KMS-11 (cell line): ENCODE results near the gene ZFYVE28.
A peak's percentile ranks its signal among the peaks of the same experiment; 100 is the strongest.

ENCODE experiments used
- H2AFZ ChIP-seq: fragments of 200-600 bp; sonication (generic); 2 replicates; pipeline ENCODE4 v1.6.1; 2016; ENCODE audit warnings: antibody characterized with exemption, mixed run types, low read depth
- H3K27ac ChIP-seq: fragments of 200-600 bp; sonication (generic); 2 replicates; pipeline ENCODE4 v1.6.1; 2016; ENCODE audit warnings: mild to moderate bottlenecking, mixed run types
- H3K27me3 ChIP-seq: fragments of 200-600 bp; sonication (generic); 2 replicates; pipeline ENCODE4 v1.6.1; 2017; ENCODE audit warnings: mild to moderate bottlenecking, low read depth, mixed run types, moderate library complexity; ENCODE audit not compliant: insufficient read depth
- H3K36me3 ChIP-seq: fragments of 200-600 bp; sonication (generic); 2 replicates; pipeline ENCODE4 v1.6.1; 2017; ENCODE audit warnings: mild to moderate bottlenecking, mixed run types; ENCODE audit not compliant: insufficient read depth
- H3K4me1 ChIP-seq: fragments of 200-600 bp; sonication (generic); 2 replicates; pipeline ENCODE4 v1.6.1; 2016; ENCODE audit warnings: mild to moderate bottlenecking, low read depth, mixed run types; ENCODE audit not compliant: poor library complexity, severe bottlenecking
- H3K4me2 ChIP-seq: fragments of 200-600 bp; sonication (generic); 2 replicates; pipeline ENCODE4 v1.7.0; 2016; ENCODE audit warnings: mild to moderate bottlenecking, mixed run types
- H3K4me3 ChIP-seq: fragments of 200-600 bp; sonication (generic); IDR thresholded peaks from 2 replicates; pipeline ENCODE4 v1.6.1; 2017; ENCODE audit warnings: low read depth, low read length, mixed read lengths; ENCODE audit not compliant: insufficient read depth
- H3K79me2 ChIP-seq: fragments of 200-600 bp; sonication (generic); 2 replicates; pipeline ENCODE4 v1.6.1; 2016; ENCODE audit warnings: low read depth, mixed run types; ENCODE audit not compliant: insufficient read depth
- H3K9ac ChIP-seq: fragments of 200-600 bp; sonication (generic); 2 replicates; pipeline ENCODE4 v1.6.1; 2016; ENCODE audit warnings: mild to moderate bottlenecking, mixed run types
- H4K20me1 ChIP-seq: fragments of 200-600 bp; sonication (generic); 2 replicates; pipeline ENCODE4 v1.6.1; 2016; ENCODE audit warnings: mild to moderate bottlenecking, mixed run types; ENCODE audit not compliant: insufficient read depth
- CTCF ChIP-seq: fragments of 200-600 bp; sonication (generic); conservative IDR thresholded peaks from 2 replicates; pipeline ENCODE4 v1.6.1; 2017; ENCODE audit warnings: low read depth, mild to moderate bottlenecking, antibody characterized with exemption, low read length, moderate library complexity, mixed read lengths

Gene ZFYVE28

DNA sequence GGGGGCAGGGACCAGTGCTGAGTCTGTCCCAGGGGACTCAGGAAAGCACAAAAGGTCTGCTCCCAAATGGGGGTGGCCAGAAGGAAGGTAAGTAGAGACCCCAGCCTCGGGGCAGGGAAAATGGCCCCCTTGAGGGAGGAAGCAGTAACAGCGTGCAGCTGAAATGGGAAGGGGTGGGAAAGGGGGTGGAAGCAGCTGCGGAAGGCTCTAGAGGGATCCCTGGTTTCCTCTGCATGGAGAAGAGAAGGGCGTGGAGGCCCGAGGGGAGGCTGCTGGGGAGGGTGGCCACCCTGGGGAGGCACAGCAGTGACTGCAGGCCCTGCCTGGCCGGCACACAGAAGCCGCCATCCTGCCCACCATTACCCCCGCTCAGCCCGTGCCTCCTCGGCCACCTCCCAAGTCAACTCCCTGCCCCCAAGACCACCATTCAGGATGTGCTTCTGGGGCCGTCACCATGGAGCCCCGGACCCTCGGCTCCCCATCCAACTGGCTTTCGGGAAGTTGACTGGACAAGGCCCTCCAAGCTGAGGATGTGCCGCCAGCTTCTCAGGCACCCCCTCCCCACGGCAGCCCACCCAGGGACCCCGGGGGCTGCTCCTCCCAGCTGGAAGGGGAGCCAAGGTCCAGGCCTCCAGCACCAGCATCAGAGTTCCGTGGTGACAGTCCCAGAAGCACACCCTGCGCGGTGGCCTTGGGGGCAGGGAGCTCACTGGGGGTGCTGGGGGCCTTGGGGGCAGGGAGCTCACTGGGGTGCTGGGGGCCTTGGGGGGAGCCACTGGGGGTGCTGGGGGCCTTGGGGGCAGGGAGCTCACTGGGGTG lies 23.9 kb upstream of the ZFYVE28 start:
- Histone ChIP-seq H3K4me3 (no peak overlapping the region), H3K79me2 (no peaks in the 10 kb centered on the region), H3K4me1 (no peaks in the 10 kb centered on the region), H4K20me1 (no peaks in the 10 kb centered on the region), H3K27me3 (no peaks in the 10 kb centered on the region), H3K27ac (no peak overlapping the region), H3K9ac (no peak overlapping the region), H3K4me2 (no peak overlapping the region), H2AFZ (no peak overlapping the region), H3K36me3 (no peaks in the 10 kb centered on the region)
- TF ChIP-seq CTCF: no peak

- Histone ChIP-seq H3K4me1 (no peaks in the 10 kb centered on the region), H3K79me2 (no peaks in the 10 kb centered on the region), H3K4me3 (no peak overlapping the region), H2AFZ (peak overlapping the region; percentile 67; the same call in 1 of the 2 replicates), H4K20me1 (no peaks in the 10 kb centered on the region), H3K27ac (no peak overlapping the region), H3K27me3 (no peaks in the 10 kb centered on the region), H3K4me2 (no peak overlapping the region; the same call in 1 of the 2 replicates), H3K36me3 (no peaks in the 10 kb centered on the region), H3K9ac (no peak overlapping the region)
- TF ChIP-seq CTCF: peak; percentile 74
Measured at GRCh38 chr4:2441393-2442174, 23.1 kb upstream of the ZFYVE28 start.

DNA sequence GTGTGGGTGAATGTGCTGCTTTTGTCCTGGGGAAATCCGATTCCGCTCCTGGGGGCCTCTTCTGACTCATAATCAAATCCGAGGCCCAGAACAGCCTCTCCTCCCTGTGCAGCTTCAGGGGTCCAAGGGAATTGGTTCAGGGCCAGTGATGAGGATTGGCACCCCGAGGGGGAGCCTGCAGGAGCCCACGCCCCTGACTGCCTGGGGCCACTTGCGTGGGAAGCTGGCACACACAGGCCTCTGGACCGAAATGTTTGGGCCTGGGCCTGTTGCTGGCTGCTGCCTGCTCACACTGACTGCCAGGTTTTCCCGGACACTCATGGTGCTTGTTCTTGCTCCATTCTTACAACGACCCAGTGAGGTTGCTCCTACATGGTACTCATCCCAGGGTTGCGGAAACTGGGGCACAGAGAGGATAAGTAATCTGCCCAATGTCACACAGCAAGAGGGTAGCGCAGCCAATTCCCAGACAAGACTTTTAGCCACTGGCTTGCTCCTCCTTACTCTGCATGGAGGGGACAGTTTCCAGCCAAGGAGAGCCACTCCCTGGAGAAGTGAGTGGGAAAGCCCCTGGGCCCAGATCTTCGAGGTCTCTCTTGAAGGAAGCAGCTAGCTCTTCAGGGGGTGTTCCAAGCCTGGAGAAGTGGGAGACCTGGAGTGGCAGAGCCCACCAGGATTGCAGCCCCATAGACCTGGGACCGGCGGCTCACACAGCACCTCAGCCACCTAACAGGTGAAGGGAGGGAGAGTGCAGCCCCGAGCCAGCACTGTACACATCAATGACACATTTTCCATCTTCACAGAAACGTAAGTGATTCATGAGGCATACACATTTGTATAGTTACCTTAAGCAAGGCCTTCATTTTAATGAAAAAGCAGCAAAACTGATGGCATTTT lies 20.6 kb upstream of the ZFYVE28 start:
- Histone ChIP-seq H3K27ac (no peak overlapping the region), H3K36me3 (no peaks in the 10 kb centered on the region), H3K9ac (no peak overlapping the region), H4K20me1 (no peaks in the 10 kb centered on the region), H3K27me3 (no peaks in the 10 kb centered on the region), H2AFZ (no peak overlapping the region), H3K79me2 (no peaks in the 10 kb centered on the region), H3K4me1 (no peaks in the 10 kb centered on the region), H3K4me2 (no peak overlapping the region), H3K4me3 (no peak overlapping the region)
- TF ChIP-seq CTCF: no peak

DNA sequence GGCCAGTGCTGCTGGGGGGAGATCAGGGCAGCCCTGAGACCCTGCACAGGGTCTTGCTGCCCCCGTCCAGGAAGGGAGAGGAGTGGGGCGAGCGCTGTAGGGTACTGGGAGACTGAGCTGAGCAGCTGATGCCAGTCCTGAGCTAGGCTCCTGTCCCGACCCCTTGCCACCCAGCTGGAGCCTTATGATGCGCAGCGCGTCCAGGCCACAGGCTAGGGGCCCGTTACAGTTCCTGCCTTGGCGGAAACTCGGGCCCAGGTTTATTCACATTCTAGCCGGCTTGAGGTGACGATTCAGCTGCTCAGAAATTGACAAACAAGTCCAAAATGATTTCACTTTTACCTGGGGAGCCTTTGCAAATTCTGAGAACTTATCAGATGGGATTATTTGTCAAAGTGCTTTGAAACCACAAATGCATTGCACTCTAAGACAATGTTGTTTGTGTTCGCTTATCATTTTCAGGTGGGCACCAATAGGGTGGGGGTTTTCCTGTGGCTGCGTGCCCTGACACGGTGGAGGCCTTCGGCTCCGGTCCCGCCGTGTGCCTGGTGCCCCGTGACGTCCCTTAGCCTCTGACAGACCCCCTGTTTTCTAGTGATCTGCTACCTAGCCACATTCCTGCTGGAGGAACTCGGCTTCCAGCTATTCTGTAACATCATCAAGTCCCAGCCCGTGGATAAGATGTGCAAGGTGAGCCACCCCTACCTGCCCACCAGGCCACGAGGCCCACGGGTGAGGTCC lies 19.2 kb upstream of the ZFYVE28 start:
- Histone ChIP-seq H3K4me2 (no peak overlapping the region), H3K9ac (no peak overlapping the region), H3K27me3 (no peaks in the 10 kb centered on the region), H3K79me2 (no peaks in the 10 kb centered on the region), H3K27ac (no peak overlapping the region), H4K20me1 (no peaks in the 10 kb centered on the region), H2AFZ (no peak overlapping the region), H3K36me3 (no peaks in the 10 kb centered on the region), H3K4me1 (no peaks in the 10 kb centered on the region), H3K4me3 (no peak overlapping the region)
- no peak for TF ChIP-seq CTCF
